T-helper 22 cell (primary cell): ENCODE measurements around the gene MED7.
"Not testable (repeated sequence)": the region's sequence is repeated elsewhere in the genome, so short reads cannot be mapped to it uniquely, and the experiment has no call there.

Experiments used
- DNase-seq: peaks from one replicate; pipeline ENCODE4 v3.0.0-alpha.2; 2020; ENCODE audit warnings: low read depth

Gene MED7

GRCh38 chr5:157142317-157143126 is at the start of gene MED7:
Gene MED7, minus strand, starts transcription at chr5:157142865. Its CDS starts 3,434 bp downstream, at chr5:157139431.
- peak; percentile 93 for DNase-seq

DNA sequence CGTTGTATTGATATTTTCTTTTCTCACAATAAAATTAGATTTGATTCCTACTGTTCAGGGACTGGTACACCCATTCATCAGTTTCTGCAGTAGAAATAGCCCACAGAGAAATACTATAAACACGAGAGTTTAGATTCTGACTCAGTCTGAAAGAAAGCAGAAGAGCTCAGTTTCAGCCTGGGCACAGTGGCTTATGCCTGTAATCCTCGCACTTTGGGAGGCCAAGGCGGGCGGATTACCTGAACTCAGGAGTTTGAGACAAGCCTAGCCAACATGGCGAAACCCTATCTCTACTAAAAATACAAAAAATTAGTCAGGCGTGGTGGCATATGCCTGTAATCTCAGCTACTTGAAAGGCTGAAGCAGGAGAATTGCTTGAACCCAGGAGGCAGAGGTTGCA is 46.6 kb upstream of the MED7 start:
- no peak for DNase-seq

GRCh38 chr5:157188270-157188669 is 45.6 kb upstream of the MED7 start:
- no peak for DNase-seq

DNA sequence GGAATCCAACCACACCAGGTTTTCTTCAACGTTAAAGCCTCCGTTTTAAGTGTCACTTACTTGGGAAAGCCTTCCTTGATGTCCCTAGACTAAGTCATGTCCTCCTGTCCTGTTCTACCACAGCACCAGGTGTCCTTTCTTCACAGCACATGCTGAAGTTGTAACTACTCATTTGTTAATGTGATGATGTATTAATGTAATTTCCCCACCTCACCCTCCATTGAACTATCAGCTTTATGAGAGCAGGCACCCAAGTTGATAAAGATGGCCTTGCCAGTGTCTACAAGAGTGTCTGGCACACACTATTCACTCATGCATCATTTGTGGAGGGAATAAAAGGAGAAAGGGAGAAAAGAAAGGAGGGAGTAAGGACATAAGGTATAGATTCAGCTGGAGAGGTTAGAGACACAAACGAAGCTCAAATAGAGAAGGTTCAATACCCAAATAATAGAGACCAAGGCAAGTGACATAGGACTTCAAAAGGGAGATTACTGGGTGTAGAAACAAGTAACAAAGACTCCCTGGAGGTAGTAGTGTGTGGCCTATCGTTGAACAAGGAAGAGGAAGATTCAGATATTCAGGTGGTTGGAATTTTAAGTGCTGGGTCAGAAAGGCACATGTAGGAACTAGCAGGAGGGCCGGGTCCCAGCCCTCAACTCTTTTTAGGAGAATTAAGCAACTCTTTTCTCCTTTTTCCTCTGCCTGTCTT is 44.5 kb upstream of the MED7 start:
- DNase-seq: no peak

DNA sequence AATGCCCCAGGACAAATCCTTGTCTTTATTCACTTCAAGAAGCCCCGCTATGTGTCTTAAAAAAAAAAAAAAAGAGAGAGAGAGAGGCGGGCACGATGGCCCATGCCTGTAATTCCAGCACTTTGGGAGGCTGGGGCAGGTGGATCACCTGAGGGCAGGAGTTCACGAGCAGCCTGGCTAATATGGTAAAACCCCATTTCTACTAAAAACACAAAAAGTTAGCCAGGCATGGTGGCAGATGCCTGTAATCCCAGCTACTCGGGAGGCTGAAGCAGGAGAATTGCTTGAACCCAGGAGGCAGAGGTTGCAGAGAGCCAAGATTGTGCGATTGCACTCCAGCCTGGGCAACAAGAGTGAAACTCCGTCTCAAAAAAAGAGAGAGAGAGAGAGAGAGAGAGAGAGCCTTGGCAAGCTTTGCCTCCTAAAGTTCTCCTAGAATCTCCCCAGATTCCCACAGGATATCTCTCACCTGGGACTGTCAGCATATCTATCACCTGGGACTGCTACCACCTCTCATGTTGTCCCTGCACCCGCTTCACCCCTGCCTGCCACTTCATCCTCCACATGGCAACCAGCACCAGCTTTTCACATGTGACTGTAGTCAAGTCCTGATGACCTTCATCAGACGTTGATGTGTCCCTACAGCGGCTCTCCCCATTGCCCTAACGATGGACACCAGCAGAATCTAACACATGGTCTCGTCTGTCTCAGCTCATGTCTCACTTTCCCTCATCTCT is 43.8 kb upstream of the MED7 start:
- no peak for DNase-seq

- DNase-seq: not testable (repeated sequence)
These were observed 42.5 kb upstream of the MED7 start for GRCh38 chr5:157185122-157185521.

DNA sequence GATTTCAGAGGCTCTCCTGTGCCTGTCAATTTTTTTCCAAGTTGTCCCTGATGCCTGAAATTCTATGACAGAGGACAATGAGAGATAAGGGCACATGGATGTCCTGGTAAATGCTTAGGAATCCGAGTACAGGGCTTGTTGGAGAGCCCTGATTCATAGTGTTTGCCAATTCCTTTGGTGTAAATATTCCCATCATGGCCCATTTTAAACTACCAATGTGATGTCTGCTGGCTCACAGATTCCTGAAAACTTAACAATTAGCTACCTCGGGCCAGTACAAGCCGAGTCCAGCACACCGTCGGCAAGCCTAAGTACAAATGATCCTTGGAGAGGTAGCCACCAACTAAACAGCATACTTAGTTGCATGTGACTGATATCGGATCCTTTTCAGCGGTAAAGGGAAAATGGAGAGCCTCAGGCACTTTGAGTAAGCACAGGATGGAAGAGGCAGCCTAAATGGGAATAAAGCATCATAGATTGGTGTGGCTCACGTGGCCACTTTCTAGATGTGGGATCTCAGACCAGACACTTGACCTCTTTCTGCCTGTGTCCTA is 41.5 kb upstream of the MED7 start:
- DNase-seq: no peak

- no peak for DNase-seq
These were observed 39.6 kb upstream of the MED7 start for GRCh38 chr5:157182143-157182757.

DNA sequence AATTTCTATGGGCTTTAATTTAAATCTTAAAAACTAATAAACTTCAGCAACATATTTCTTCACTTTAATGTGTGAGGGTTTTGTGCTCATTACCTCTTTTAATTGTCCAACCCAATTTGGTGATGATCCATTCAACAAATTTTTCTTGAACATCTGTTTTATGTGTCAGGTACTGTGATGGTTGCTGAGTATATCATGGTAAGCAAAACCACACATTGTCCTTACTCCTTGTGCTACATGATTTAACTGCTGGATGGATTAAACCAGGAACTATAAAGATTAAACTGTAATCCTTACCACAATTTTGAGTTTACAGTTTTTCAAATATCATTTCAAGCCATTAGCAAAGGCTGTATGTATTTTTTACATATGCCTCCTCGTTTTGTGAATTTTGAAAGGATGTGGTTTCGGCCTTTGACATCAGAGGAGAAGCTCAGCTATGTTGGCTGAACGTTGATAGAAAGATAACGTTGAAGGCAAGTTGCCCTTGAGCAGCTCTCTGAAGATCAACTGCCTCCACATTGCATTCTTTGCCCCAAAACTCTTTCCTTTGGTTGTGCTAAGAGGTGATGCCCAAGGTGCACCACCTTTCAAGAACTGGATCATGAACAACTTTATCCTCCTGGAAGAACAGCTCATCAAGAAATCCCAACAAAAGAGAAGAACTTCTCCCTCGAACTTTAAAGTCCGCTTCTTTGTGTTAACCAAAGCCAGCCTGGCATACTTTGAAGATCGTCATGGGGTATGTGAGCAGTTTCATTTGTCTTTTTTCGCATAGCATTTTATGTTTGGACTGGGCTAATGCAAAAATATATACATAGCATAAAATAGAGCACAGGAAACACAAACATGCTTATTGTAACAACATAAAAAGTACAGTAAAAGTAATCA is 38.0 kb upstream of the MED7 start, which contains the start of gene ITK:
TSS of gene ITK (plus strand) at position 467 of the 891 bp plus-strand sequence. CDS start at position 605, 138 bp downstream.
- DNase-seq: peak; percentile 42

DNA sequence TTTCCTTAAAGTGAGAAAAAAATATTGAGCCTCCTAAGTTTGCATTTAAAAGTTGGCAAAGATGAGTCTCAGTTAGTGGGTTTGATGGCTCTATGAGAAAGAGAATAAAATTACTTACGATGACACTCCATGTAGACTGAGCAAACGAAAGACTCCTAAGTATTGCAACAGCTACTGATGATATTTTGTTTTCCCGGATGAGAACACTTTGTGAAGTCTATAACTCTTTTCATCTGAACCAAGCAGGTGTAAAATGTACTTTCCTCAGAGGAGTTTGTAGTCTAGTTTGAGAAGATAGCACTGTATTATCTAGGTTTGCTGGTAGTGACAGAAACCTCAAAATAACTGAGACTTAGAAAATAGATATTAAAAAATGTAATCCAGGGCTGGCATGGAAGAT is 36.3 kb upstream of the MED7 start:
- DNase-seq: no peak

GRCh38 chr5:157177953-157178352 is 35.3 kb upstream of the MED7 start:
- DNase-seq: no peak

DNA sequence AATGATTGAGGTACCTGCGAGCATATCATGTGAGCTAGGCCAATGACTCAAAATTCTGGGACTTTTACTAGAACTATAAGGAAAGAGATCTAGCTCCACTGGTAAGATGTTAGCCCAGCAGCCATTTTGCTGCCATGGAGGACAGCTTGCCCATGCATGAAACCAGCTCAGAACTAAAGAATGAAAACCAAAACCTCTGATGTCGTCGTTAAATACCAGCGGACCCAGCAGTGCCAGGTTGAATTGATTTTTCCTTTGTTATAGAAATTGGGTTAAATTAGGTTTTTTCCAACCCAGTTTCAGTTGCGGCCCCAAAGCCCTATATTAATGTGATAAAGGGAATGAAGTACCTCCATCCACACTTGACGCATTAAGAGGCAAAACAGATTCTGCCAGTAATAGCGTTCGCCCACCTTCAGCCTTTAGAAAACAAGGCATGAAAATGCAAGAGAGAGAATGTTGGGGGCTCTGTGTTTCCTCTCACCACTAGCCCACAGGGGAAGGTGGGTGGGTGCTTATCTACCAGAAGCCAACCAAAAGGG is 32.5 kb upstream of the MED7 start:
- no peak for DNase-seq

GRCh38 chr5:157172403-157172802 is 29.7 kb upstream of the MED7 start:
- peak; percentile 79 for DNase-seq

GRCh38 chr5:157168286-157168685 is 25.6 kb upstream of the MED7 start:
- DNase-seq: no peak

- DNase-seq: no peak
These were observed 24.6 kb upstream of the MED7 start for GRCh38 chr5:157167214-157167621.

GRCh38 chr5:157166214-157167213 is 23.8 kb upstream of the MED7 start, which contains the start of gene GARIN3:
Gene GARIN3, minus strand, starts transcription at chr5:157166264. Its CDS starts 96 bp downstream, at chr5:157166168.
- DNase-seq: no peak

- DNase-seq: no peak
These were observed 23.0 kb upstream of the MED7 start for GRCh38 chr5:157165668-157166067.

DNA sequence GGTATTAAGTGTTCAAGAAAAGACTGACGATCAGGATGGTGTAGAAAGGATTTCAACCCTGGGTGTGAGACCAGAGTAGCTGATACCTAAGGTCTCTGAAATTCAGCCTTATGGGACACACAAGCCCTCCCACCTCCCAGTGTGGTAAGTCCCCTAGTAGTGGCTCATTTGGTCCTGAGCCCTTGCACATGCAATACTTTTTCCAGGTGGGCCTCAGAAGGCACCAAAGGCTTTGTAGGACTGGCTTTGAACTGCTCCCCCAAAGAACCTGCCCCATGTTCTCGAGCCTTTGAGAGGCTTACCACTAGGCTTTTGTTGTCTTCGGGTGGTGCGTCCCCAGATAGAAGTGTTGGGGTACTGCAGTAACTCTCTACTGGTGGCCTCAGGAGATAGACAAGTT is 22.6 kb upstream of the MED7 start:
- no peak for DNase-seq

GRCh38 chr5:157164521-157164920 is 21.9 kb upstream of the MED7 start:
- DNase-seq: no peak
